ENCODE results near the gene RIGI.

GRCh38 chr9:32526707-32527048, 682 bp upstream of the RIGI start:
- TF ChIP-seq CTCF (IDR thresholded peaks at IDR 0.05) (no peak), POLR2A (IDR thresholded peaks at IDR 0.05) (no peak)

Data from esophagus squamous epithelium (tissue), 4 donors.